Measurements from ENCODE around the gene ZNF646.

ZNF646 gene

DNA sequence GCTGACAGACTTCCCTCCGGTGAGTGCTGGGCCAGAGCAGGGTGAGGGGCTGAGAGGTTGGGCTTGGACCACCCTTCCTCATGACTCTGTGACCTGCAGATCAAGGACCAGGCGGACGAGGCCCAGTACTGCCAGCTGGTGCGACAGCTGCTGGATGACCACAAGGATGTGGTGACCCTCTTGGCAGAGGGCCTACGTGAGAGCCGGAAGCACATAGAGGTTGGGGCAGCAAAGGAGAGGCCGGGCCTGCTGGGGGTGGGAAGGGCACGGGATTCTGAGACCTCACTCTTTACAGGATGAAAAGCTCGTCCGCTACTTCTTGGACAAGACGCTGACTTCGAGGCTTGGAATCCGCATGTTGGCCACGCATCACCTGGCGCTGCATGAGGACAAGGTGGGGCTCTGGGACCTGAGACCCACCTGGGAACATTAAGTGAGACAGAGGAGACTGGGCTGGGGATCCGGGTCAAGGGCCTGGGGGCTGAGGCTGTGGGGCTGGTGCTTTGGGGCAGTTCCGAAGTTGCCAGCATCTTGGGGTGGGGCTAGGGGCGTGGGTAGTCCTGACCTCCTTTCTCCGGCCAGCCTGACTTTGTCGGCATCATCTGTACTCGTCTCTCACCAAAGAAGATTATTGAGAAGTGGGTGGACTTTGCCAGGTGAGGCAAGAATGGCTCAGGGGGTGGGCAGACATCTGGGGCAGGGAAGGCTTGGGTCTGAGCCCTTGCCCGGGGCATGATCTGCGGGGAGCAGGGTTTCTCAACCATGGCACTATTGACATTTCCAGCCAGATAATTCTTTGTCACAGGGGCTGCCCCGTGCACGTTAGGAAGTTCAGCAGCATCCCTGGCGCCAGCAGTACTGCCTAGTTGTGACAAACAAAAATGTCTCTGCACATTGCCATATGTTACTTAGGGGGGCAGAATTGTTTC is 36.1 kb downstream of the ZNF646 start:
- DNase-seq: no peak

DNA sequence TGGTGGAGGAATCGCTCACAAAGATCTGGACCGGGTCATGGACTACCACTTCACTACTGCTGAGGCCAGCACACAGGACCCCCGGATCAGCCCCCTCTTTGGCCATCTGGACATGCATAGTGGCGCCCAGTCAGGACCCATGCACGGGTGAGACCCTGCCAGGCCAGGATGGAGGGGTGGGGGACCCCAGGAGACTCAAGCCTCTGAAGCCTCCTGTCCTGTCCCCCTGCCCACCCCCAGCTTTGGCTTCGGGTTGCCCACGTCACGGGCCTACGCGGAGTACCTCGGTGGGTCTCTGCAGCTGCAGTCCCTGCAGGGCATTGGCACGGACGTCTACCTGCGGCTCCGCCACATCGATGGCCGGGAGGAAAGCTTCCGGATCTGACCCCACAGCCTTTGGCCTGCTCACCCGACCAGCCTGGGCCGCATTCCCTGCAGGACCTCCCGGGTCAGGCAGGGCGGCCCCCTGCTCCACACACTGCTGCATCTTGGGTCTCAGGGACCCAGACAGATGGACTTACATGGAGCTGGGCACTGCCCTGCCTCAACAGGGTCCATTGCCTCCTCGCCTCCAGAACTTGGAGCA is 37.8 kb downstream of the ZNF646 start:
- DNase-seq: no peak

DNA sequence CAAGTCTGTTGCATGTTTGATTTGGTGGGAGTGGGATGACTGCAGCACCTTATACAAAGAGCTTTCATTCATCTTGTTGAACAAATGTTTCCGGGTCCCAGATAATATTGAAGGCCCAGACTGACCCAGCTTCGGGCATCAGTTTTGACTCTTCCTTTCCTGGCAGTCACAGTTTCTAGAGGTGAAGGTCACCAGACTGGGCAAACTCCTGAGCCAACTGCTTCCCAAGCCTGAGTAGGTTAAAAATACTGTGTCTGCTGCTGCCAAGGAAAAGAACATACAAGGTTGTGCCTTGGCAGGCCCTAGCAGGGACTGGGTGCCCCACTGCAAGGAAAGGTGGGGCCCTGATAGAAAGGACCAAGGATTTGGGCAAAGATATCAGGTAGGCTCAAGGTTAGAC is 38.5 kb downstream of the ZNF646 start:
- DNase-seq: no peak

DNA sequence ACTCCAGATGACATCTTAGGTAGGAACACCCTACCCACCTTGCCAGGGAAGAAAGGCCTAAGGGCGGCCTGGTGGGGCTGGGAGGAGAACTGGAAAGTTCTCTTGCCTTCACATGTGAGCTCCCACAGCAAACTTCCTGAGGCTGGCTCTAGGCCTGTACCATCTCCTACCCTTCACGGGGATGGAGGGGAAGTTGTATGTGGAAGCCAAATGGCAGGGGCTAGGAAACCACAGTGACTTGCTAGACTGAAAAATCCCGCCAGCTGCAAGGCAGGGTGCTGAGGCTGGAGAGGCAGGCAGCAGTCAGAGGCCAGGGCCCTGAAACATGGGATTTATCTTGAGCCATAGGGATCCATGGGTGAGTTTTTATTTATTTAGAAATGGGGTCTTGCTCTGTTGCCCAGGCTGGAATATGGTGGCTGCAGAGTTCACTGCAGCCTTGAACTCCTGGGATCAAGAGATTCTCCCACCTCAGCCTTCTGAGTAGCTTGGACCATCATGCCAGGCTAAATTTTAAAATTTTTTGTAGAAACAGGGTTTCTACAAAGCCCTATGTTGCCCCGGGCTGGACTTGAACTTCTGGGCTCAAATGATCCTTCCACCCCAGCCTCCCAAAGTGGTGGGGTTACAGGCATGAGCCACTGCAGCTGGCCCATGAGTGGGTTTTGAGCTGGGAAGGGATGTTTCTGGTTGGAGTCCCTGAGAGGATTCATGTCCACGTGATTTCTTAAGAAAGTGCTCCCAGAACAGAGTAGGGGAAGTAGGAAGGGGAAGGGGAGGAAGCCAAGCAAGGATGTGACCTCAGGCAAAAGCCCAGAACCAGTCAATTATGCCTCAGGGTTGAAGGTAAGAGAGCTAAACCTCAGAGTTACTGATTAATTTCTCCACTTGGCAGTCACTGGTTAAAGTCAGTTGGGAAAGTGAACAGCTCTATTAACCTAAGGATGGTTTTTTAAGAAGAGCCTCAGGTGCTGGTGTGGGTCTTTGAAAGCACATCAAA is 39.2 kb downstream of the ZNF646 start:
- DNase-seq: no peak

DNA sequence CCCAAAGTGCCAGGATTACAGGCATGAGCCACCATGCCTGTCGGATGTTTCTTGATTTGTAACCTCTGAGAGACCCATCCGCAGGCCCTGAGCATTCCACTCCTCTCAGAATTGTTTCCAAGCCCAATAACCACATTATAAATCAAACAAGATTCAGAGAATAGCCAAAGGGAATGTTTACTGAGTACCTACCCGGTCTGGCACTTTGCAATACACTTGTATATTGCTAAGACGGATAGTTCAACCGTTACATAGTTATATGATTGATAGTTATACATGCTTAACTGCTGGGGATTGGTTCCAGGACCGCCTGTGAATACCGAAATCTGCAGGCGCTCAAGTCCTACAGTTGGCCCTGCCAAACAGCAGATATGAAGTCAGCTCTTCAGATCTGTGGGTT is 40.2 kb downstream of the ZNF646 start:
- DNase-seq: no peak

DNA sequence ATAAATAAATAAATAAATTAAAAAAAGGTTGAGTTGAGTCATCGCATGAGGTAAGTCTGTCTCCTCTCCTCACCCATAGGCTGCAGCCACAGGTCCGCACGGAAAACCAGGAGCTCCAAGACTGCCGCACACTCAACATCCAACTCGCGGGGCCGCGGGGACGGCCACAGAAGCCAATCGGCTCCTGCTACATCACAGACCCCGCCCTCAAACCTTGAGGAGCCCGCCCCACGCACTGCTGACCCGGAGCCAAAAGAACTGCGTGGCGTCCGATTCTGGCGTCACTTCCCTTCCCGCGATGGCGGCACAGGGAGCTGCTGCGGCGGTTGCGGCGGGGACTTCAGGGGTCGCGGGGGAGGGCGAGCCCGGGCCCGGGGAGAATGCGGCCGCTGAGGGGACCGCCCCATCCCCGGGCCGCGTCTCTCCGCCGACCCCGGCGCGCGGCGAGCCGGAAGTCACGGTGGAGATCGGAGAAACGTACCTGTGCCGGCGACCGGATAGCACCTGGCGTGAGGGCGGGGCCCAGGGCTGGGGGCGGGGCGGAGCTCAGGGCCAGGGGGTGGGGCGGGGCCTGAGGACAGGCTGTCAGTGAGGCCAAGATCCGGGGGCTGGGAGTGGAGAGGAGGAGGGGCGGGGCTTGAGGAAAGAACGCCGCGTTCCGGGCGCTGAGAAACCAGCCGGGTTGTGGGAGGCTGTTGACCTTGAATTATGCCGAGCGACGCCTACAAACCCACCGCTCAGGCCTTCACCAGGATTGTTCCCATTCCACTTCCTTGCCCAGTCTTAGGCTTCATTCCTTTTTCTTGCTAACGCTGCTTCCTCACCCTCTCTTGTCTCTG is 43.4 kb downstream of the ZNF646 start, which contains the start of gene KAT8:
TSS of gene KAT8 (plus strand) at position 281 of the 839 bp plus-strand sequence. CDS start at position 299, 18 bp downstream.
- peak; percentile 100 for DNase-seq

DNA sequence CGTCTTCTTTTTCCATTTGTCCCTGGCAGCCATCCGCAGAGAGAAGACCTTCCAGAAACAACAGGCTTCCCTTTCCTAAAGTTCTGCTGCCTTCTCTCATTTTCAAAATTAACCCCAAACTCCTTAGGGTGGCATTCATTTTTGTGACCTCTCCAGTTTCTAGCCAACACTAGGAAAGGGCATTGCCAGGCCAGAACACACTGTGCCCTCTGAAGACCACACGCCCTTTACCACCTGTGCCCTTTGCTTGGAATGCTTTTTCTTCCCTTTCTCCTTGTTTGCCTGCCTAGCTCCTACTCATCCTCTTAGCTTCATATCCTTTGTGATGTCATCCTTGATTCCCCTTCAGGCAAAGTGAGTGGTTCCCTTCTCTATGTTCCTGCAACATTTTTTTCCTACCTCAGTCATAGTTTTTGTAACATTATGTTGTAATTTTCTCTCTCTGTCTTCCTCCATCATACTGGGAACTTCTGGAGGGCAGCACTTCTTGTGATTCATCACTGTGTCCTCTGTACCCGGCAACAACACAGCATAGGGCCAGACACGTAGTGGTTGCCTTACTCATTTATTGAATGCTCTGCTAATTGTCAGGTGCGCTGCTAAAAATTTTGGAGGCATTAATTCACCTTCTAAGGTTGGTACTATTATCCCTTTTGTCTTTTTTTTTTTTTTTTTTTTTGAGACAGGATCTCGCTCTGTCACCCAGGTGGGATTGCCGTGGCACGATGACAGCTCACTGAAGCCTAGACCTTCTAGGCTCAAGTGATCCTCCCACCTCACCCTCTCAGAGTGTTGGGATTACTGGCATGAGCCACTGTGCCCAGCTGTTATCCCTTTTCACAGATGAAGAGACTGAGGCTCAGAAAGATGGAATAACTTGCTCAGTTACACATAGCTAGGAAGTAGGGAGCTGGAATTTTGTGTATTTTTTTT is 44.3 kb downstream of the ZNF646 start:
- DNase-seq: no peak

DNA sequence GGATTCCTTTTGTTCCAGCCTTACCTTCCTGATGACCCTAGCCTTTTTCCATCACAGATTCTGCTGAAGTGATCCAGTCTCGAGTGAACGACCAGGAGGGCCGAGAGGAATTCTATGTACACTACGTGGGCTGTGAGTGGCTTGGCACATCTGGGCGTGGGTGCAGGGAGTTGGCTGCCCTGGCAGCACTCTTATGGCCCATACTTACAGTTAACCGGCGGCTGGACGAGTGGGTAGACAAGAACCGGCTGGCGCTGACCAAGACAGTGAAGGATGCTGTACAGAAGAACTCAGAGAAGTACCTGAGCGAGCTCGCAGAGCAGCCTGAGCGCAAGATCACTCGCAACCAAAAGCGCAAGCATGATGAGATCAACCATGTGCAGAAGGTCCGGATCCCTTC is 45.9 kb downstream of the ZNF646 start:
- no peak for DNase-seq

DNA sequence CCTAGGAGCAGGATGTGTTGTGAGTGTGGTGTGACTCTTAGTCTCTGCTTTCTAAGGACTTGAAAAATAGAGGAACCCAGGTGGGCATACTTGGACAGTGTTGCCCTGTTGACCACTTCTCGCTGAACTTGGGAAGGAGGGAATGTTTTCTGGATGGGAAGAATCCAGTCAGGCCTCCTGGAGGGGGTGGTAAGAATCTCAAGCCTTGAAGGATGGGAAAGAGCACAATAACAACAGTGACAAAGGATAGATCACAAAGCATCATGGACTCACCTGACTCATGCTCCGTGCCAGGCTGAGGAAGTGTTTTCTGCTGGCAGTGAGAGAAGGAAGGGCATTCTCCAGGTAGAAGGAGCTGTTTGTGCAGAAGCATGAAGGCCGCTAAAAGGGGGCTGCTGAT is 51.6 kb downstream of the ZNF646 start:
- no peak for DNase-seq

DNA sequence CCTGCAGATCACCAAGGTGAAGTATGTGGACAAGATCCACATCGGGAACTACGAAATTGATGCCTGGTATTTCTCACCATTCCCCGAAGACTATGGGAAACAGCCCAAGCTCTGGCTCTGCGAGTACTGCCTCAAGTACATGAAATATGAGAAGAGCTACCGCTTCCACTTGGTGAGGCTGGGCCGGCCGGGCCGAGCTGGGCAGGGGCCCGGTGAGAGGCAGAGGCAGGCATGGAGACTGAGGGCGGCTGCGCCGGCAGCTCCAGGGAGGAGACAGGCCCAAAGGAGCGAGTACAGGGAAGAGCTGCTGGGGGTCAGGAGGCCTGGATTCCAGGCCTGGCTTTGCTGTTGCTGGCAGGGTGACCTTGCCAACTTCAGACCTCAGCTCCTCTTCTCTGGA is 53.0 kb downstream of the ZNF646 start:
- no peak for DNase-seq

DNA sequence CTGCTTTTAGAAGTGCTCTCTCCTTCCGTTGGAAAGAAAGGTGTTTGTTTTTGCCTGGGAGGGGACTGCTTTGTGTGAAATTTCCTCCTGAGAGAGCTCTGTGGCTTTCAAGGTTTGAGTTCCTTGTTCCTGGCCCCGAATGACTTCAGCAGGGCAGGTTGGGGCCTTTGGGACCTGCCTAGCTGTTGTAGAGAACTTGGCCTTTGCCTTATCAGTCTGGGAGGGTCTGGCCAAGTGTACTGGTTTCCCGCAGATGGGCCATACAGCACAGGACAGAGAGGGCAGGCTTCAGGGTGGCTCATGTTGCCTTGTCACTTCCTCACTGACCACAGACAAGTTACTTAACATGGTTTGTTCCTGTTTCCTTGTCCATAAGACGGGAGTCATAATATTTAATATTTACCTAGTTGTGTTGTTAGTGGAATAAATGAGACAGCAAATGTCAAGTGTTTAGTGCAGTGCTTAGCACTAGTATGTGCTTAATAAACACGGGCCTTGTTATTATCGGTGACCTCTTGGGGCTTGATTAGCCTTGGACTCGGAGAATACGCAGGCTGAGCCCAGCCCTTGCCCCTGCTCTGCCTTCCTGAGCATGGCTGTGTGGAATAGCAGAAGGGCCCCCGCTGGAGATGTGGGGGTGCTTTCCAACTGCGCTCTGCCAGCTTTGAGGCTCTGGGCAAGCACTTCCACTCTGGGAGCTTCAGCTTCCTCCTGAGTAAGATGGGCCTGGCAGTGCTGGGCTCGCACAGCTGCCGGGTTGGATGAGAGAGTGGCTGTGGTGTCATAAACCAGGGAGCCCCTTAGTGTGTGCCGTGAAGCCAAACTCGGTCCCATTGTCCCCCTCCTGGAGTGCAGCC is 54.7 kb downstream of the ZNF646 start:
- no peak for DNase-seq

DNA sequence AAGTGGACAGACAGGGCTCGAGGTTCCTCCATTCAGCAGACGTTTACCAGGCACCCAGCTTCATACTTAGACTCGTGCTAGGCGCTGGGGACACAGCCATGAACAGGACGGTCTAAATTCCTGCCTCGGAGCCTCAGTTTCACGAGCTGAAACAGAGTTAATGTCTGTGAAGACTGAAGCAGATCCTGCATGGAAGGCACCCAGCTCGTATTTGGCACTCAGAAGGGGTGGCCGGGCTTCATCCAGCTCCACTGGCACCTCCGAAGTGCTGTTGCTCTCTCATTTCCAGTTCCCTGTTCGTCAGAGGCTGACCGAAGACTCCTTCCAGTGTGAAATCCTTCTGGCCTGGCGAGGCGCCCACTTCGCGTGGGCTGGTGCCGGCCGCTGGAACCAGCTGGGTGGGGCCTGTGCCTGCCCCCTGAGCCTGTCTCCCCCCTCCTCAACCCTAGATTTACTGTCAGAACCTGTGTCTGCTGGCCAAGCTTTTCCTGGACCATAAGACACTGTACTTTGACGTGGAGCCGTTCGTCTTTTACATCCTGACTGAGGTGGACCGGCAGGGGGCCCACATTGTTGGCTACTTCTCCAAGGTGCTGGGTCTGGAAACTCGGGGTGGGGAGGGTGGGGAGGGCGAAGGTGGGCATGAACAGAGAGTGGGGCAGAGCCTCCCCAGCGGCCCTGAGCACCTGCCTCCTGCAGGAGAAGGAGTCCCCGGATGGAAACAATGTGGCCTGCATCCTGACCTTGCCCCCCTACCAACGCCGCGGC is 55.5 kb downstream of the ZNF646 start:
- DNase-seq: no peak

DNA sequence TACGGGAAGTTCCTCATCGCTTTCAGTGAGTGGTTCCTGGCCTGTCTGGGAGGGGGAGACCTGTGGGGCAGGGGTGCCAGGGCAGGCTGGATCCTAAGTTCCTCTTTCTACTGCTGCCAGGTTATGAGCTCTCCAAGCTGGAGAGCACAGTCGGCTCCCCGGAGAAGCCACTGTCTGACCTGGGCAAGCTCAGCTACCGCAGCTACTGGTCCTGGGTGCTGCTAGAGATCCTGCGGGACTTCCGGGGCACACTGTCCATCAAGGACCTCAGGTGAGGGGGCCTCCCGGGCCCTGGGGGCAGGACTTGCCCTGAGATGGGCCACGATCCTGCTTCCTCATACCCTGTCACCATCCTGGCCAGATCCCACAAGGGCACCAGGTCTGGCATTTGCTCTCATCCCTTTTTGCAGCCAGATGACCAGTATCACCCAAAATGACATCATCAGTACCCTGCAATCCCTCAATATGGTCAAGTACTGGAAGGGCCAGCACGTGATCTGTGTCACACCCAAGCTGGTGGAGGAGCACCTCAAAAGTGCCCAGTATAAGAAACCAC is 56.2 kb downstream of the ZNF646 start:
- no peak for DNase-seq

DNA sequence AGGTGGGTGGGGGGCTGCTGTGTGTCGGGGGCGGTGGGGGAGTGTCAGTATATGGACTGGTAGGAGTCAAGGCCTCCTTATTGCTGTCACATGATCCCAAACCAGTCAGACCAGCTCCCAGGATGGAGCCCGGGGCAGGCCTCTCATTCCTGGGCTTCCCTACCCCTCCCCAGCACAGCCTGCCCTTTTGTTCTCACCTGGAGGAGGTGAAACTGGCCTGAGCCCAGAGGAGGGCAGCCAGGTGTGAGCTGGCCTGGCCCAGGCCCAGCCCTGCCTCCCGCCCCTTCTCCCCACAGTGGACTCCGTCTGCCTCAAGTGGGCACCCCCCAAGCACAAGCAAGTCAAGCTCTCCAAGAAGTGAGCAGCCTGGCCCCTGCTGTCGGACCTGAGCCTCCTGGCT is 56.7 kb downstream of the ZNF646 start:
- DNase-seq: no peak

DNA sequence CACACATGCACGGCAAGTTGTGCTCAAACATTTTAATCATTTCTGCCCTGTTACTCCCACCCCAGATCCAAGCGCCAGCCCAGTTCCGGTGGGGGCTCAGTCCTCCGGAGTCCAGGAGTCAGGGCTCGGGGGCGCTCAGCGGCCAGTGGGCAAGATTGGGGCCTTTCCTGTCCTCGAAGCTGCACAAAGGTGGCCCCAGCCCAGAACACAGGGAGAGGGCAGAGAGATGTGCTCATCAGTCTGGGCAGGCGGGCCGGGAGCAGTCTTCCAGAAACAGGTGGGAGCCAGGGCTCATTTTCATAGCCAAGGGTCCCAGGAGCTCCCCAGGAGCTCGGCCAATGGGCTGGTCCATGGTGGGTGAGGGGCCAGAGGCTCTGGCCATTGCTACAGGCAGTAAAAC is 57.2 kb downstream of the ZNF646 start:
- DNase-seq: no peak

DNA sequence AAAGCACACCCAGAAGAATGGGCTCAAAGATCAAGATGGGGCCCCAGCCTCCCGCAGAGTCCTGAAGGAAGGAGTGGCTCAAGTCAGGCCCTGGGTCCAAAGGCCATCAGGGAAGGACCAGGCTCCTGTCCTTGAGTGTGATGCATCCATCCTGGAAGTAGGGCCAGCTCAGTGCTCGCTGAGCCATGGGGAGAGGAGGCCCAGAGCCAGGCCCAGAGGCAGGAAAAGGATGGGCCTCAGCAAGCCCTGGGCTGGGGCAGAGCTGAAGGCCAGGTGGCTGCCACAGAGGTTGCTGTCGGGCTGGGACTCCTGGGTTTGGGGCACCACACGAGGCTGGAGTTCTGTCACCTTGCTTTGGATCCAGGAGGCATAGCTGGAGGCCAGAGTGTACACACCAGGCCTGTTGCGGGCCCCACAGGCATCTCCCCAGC is 57.6 kb downstream of the ZNF646 start:
- DNase-seq: no peak

DNA sequence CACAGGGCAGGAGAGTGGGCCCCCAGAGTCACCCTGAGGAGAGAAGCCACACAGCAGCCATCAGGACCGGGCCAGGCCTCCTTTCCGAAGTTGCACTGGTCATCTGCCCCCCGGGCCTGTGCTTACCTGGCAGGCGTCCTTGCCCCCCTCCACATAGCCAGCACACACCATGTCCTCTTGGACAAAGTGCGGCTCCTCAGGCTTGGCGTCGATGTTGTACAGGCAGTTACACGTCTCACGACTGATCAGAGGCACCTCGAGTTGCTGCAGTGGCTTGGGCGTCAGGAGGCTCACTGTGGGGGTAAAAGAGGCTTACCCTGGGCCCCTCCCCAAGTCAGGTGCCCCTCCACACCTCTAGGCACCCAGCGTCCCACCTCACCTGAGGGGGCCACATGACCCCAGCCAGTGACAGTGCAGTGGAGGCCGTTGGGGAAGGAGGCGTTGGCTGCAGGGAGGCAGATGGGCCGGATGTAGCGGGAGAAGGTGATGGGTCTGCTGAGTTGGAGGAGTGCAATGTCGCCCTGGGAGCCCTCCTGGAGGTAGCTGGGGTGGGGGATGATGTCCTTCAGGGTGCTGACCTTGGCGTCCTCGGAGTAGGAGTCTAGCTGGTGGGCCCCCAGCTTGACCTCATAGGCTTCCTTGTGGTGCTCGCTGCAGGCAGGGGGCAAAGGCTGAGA is 58.2 kb downstream of the ZNF646 start:
- no peak for DNase-seq

DNA sequence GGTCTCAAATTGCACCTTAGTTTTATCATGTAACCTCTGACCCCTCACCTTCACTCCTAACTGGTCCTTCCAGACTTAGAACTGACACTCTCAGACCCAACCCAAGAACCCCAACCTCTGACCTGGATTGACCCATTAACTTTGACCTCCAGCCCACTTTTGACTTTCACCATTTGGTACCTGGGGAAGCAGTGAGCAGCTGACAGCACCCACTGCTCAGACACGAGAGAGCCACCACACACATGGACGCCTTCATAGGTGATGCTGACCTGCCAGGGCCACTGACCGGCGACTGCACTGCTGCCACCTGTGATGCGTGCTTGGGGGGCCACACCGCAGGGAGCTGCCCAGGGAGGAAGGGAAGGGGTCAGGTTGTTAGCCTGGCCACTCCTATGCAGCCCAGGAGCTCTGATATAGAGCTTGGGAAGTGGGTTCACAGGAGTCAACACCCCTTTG is 58.9 kb downstream of the ZNF646 start:
- no peak for DNase-seq

All from RPMI8226 (cell line).